Measurements from ENCODE around the gene PRR35.
A peak's percentile ranks its signal among the peaks of the same experiment; 100 is the strongest.

The PRR35 gene

GRCh38 chr16:527015-527903, 32.9 kb upstream of the PRR35 start, which contains the start of gene CAPN15:
TSS of gene CAPN15 (plus strand) at chr16:527712. CDS start at chr16:546839, 19,127 bp downstream.
- DNase-seq (ENCODE audit: low spot score) = peak; percentile 89

GRCh38 chr16:528111-529011, 31.8 kb upstream of the PRR35 start:
- no peak for DNase-seq (ENCODE audit: low spot score)

GRCh38 chr16:529012-529575, 31.1 kb upstream of the PRR35 start:
- no peak for DNase-seq (ENCODE audit: low spot score)

GRCh38 chr16:530111-530817, 29.9 kb upstream of the PRR35 start:
- no peak for DNase-seq (ENCODE audit: low spot score)

GRCh38 chr16:531494-532125, 28.6 kb upstream of the PRR35 start:
- DNase-seq (ENCODE audit: low spot score) = no peak

- no peak for DNase-seq (ENCODE audit: low spot score)
These were observed 26.6 kb upstream of the PRR35 start for GRCh38 chr16:533391-534123.

GRCh38 chr16:534135-534534, 26.1 kb upstream of the PRR35 start:
- DNase-seq (ENCODE audit: low spot score) = no peak

- no peak for DNase-seq (ENCODE audit: low spot score)
These were observed 25.2 kb upstream of the PRR35 start for GRCh38 chr16:534856-535445.

- no peak for DNase-seq (ENCODE audit: low spot score)
These were observed 24.5 kb upstream of the PRR35 start for GRCh38 chr16:535446-536405.

- DNase-seq (ENCODE audit: low spot score) = no peak
These were observed 23.4 kb upstream of the PRR35 start for GRCh38 chr16:536746-537145.

- no peak for DNase-seq (ENCODE audit: low spot score)
These were observed 22.5 kb upstream of the PRR35 start for GRCh38 chr16:537415-538335.

GRCh38 chr16:539901-540530, 20.2 kb upstream of the PRR35 start:
- DNase-seq (ENCODE audit: low spot score) = no peak

- no peak for DNase-seq (ENCODE audit: low spot score)
These were observed 19.4 kb upstream of the PRR35 start for GRCh38 chr16:540645-541340.

GRCh38 chr16:543301-544164, 16.7 kb upstream of the PRR35 start:
- no peak for DNase-seq (ENCODE audit: low spot score)

- no peak for DNase-seq (ENCODE audit: low spot score)
These were observed 15.7 kb upstream of the PRR35 start for GRCh38 chr16:544517-544916.
